GM10248 (cell line): ENCODE measurements around the gene DPPA3.

Source experiments
- CTCF ChIA-PET: fragments of 300-600 bp; sonication (Branson Sonifier 250); formaldehyde crosslinking; extraction: SDS; loops from one replicate; lab custom pipeline; 2021; ENCODE audit warnings: antibody characterized with exemption; lab: Yijun Ruan, JAX
- POLR2A ChIA-PET: fragments of 350-650 bp; sonication (Branson Sonifier 250); formaldehyde crosslinking; extraction: SDS; loops from one replicate; lab custom pipeline; 2020; ENCODE audit warnings: antibody characterized with exemption; lab: Yijun Ruan, JAX
- DNase-seq: peaks from one replicate; pipeline ENCODE4 v3.0.0; 2012; ENCODE audit errors: extremely low spot score
- TF ChIP-seq, protein P1 (sequence below): IDR thresholded peaks from 2 replicates; pipeline ENCODE4 v1.5.1; 2012; ENCODE audit warnings: mild to moderate bottlenecking, low read depth; ENCODE audit errors: extremely low read depth, missing control alignments, control extremely low read depth

DPPA3 gene

GRCh38 chr12:7695566-7696197 is 15.6 kb upstream of the DPPA3 start, which contains the start of gene GDF3:
Gene GDF3 (minus strand): TSS chr12:7695775. CDS start chr12:7695728, 47 bp downstream.
- CTCF ChIA-PET, result interaction anchor here (1.6 kb wide), 1 partner anchor 111 kb away, joined by 3 read pairs; no protein-coding TSS in a partner anchor
- DNase-seq, result no peak
- POLR2A ChIA-PET, result no interaction called here
- TF ChIP-seq, protein P1, sequence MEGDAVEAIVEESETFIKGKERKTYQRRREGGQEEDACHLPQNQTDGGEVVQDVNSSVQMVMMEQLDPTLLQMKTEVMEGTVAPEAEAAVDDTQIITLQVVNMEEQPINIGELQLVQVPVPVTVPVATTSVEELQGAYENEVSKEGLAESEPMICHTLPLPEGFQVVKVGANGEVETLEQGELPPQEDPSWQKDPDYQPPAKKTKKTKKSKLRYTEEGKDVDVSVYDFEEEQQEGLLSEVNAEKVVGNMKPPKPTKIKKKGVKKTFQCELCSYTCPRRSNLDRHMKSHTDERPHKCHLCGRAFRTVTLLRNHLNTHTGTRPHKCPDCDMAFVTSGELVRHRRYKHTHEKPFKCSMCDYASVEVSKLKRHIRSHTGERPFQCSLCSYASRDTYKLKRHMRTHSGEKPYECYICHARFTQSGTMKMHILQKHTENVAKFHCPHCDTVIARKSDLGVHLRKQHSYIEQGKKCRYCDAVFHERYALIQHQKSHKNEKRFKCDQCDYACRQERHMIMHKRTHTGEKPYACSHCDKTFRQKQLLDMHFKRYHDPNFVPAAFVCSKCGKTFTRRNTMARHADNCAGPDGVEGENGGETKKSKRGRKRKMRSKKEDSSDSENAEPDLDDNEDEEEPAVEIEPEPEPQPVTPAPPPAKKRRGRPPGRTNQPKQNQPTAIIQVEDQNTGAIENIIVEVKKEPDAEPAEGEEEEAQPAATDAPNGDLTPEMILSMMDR, result no peak

DNA sequence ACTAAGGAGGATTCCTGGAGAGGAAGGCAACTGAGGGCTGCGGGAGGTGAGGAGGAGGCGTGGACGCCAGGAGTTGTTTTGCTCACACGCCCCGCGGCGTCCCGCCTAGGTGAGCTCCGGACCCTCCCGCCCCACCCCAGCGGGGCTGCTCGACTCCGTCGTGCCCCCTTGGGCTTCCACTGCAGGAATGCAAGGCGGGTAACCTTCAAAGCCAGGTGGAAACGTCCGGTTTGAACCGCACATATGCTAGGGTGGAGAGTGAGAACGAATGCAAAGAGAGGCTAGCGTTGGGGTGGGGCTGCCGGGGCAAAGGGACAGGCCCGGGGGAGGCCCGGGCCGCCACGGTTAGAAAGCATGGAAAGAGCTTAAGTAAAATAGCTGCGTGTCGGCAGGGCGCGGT is 5.4 kb upstream of the DPPA3 start:
- CTCF ChIA-PET, result interaction anchor here (0.9 to 1.2 kb wide), 2 partner anchors 14 to 32 kb away, joined by 3 to 4 read pairs; no protein-coding TSS in a partner anchor
- DNase-seq, result no peak
- POLR2A ChIA-PET, result no interaction called here
- TF ChIP-seq, protein P1, result no peak

DNA sequence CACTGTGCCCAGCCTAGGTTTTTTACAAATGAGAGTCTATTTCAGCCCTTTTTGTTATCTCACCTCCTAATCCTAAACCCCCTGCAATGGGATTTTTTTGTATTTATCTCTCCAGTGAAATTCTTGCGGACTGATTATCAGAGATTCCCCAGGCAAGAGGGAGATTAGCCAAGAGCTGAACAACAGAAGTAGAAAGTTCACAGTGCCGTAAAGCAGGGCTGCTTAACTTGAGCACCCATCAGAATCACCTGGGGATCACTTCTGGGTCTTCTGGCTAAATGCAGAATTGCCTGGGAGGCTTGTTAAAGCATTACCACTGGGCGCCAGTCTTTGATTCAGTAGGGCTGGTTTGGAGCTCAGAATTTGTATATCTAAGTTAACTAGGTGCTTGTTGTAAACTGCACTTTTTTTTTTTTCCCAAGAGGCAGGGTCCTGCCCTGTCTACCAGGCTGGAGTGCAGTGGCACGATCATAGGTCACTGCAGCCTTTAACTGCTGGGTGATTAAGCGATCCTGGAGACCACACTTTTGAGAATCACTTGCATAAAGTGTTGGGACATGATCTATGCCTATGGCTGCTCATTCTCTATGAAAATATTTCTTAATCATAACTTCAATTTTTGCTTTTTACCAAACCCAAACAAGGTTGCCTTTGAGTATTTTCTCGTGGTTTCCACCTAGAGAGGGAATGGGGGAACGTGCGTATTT is 1.1 kb upstream of the DPPA3 start:
- ChIA-PET POLR2A (no interaction called here), CTCF (no interaction called here)

GRCh38 chr12:7712841-7713442 is 1.7 kb downstream of the DPPA3 start:
- TF ChIP-seq, protein P1, result no peak
- ChIA-PET POLR2A (no interaction called here), CTCF (no interaction called here)
- DNase-seq, result no peak

More for the DNA sequence above, 1.1 kb upstream of the DPPA3 start:
- DNase-seq, result no peak
- TF ChIP-seq, protein P1, result no peak

- POLR2A ChIA-PET, result no interaction called here
- CTCF ChIA-PET, result interaction anchor here (1.5 to 1.8 kb wide), 2 partner anchors 9 to 91 kb away, joined by 3 to 4 read pairs; no protein-coding TSS in a partner anchor
- TF ChIP-seq, protein P1, result no peak
- DNase-seq, result no peak
These were observed 5.1 kb downstream of the DPPA3 start for GRCh38 chr12:7716381-7716780.

DNA sequence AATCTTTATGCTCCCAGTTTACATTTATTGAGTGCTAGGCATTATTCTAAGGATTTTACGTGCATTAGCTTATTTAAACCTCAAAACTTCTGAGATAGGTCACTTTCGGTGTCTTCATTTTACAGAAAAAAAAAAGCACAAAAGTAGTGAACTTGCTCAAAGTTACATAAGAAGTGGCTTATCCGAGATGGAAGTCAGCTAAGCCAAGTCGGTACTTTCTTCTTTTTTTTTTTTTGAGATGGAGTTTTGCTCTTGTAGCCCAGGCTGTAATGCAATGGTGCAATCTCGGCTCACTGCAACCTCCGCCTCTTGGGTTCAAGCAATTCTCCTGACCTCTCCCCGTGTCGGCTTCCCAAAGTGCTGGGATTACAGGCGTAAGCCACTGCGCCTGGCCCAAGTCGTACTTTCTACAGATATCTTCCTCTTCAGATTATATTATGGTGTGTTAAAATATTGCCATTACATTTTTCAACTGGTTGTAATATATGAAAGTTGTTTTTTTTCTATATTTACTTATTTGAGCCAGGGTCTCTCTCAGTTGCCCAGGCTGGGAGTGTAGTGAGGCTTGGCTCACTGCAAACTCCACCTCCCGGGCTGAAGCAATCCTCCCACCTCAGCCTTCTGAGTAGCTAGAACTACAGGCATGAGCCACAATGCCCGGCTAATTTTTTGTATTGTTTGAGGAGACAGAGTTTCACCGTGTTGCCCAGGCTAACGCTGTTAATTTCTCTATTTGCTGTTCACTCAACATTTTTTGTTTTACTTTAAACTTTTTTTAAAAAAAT is 8.9 kb downstream of the DPPA3 start:
- TF ChIP-seq, protein P1, result no peak
- no peak for DNase-seq
- ChIA-PET CTCF (interaction anchor here (0.7 kb wide), 1 partner anchor 14 kb away, joined by 3 read pairs; no protein-coding TSS in a partner anchor), POLR2A (no interaction called here)
